Measurements from ENCODE around the gene GOLGB1. TPM values are rescaled to one million over a fixed set of nuclear protein-coding genes. Genes with fewer than 3 reads are reported as not detected.

GOLGB1 gene
- total and polyA plus RNA-seq, 2 donors (not counting 3 experiments of a cell fraction or from before 2014, with no cell fraction given): 7.4 to 42.7 TPM

DNA sequence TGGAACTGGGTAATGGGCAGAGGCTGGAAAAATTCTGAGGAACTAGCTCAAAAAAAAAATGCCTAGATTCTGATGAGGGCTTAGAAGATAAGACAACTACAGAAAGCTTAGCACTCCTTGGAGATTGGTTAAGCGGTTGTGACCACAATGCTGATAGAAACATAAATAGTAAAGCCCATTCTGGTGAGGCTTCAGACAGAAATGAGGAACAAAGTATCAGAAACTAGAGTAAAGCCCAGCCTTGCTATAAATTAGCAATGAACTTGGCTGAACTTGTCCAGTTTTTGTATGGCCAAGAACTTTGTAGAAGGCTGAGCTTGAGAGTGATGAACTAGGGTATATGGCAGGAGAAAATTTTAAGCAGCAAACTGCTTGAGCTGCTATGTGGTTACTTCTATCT lies 25.4 kb downstream of the GOLGB1 start:
- no peak overlapping the region for H3K27ac ChIP-seq (ENCODE audit: insufficient read depth, low read depth, low read length)
- POLR2A ChIA-PET: no interaction called here
- no peaks in the 10 kb centered on the region for H3K9me1 ChIP-seq (replicated peaks; ENCODE audit: control insufficient read depth, extremely low read depth, insufficient read depth, low read length)
- dilution Hi-C loops (cut with MboI; ENCODE audit: extremely low pct_ligation_motif_present, low sequenced_read_pairs): no loop called here
- FAIRE-seq (no peak), DNase-seq (ENCODE audit: low read depth, low spot score) (no peak)
- no peaks in the 10 kb centered on the region for H3K27me3 ChIP-seq (ENCODE audit: control insufficient read depth in 2 of 2, insufficient read depth in 2 of 2, low read length in 2 of 2)
- H3K4me2 ChIP-seq (ENCODE audit: insufficient read depth, low read length): no peak overlapping the region
- BruUV-seq (replicated peaks): no TSS peak
- intact Hi-C loops (cut with micrococcal nuclease): no loop called here
- H3K79me2 ChIP-seq (ENCODE audit: control insufficient read depth, insufficient read depth, low read length): no peaks in the 10 kb centered on the region
- CTCF ChIA-PET: interaction anchor here (0.6 to 1.3 kb wide), 2 partner anchors 12 to 21 kb away, joined by 3 read pairs; no protein-coding TSS in a partner anchor
- H3K36me3 ChIP-seq (ENCODE audit: control insufficient read depth in 2 of 2, extremely low read depth in 1 of 2, insufficient read depth in 2 of 2, low read length in 2 of 2): peaks cover 15 to 27% of the 10 kb centered on the region in 2 experiments
- TF ChIP-seq POLR2A (IDR thresholded peaks at IDR 0.05; ENCODE audit: low read depth, low read length) (no peak), EZH2 (IDR thresholded peaks at IDR 0.05; ENCODE audit: borderline replicate concordance, low read depth, low read length, severe bottlenecking) (no peak), POLR2AphosphoS5 (IDR thresholded peaks at IDR 0.05; ENCODE audit: insufficient read depth, low read depth, low read length) (no peak), MYC (IDR thresholded peaks at IDR 0.05; ENCODE audit: low read depth, low read length) (no peak), FOS (IDR thresholded peaks at IDR 0.05; ENCODE audit: borderline replicate concordance, insufficient read depth, low read length) (no peak), JUN (IDR thresholded peaks at IDR 0.05; ENCODE audit: borderline replicate concordance, insufficient read depth, insufficient read length, low read depth) (no peak), GATA2 (IDR thresholded peaks at IDR 0.05; ENCODE audit: insufficient read depth, insufficient read length, low read depth, low read length) (no peak)
- TF ChIP-seq, protein P1, sequence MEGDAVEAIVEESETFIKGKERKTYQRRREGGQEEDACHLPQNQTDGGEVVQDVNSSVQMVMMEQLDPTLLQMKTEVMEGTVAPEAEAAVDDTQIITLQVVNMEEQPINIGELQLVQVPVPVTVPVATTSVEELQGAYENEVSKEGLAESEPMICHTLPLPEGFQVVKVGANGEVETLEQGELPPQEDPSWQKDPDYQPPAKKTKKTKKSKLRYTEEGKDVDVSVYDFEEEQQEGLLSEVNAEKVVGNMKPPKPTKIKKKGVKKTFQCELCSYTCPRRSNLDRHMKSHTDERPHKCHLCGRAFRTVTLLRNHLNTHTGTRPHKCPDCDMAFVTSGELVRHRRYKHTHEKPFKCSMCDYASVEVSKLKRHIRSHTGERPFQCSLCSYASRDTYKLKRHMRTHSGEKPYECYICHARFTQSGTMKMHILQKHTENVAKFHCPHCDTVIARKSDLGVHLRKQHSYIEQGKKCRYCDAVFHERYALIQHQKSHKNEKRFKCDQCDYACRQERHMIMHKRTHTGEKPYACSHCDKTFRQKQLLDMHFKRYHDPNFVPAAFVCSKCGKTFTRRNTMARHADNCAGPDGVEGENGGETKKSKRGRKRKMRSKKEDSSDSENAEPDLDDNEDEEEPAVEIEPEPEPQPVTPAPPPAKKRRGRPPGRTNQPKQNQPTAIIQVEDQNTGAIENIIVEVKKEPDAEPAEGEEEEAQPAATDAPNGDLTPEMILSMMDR (IDR thresholded peaks at IDR 0.05; ENCODE audit: extremely low read depth in 1 of 2, insufficient read depth in 1 of 2, low read depth in 1 of 2, low read length in 2 of 2): no peak
- TF ChIP-seq, protein P2, sequence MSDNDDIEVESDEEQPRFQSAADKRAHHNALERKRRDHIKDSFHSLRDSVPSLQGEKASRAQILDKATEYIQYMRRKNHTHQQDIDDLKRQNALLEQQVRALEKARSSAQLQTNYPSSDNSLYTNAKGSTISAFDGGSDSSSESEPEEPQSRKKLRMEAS (IDR thresholded peaks at IDR 0.05; ENCODE audit: insufficient read depth, insufficient read length): no peak
- H3K9me3 ChIP-seq (replicated peaks; ENCODE audit: control insufficient read depth, insufficient read depth, low read length): no peaks in the 10 kb centered on the region
- no peaks in the 10 kb centered on the region for H3K4me1 ChIP-seq (ENCODE audit: control insufficient read depth, extremely low read depth, insufficient read depth, low read length)
- no peak overlapping the region for H2AFZ ChIP-seq (ENCODE audit: low read depth, low read length)
- no peak overlapping the region for H3K9ac ChIP-seq (replicated peaks; ENCODE audit: extremely low read depth, insufficient read depth, low read length)
- no peaks in the 10 kb centered on the region for H4K20me1 ChIP-seq (replicated peaks; ENCODE audit: control insufficient read depth, extremely low read depth, insufficient read depth, low read length)
- no peak overlapping the region for H3K4me3 ChIP-seq (replicated peaks in 1 of 3; ENCODE audit: insufficient read depth in 1 of 3, low read depth in 1 of 3, low read length in 3 of 3)
